Measurements from ENCODE around the gene NNMT. TPM values are rescaled to one million over a fixed set of nuclear protein-coding genes. Genes with fewer than 3 reads are reported as not detected.

NNMT gene
- total RNA-seq, 2 donors from 2014 or later, result 59.3 to 63.2 TPM

GRCh38 chr11:114277637-114278341 lies 18.4 kb upstream of the NNMT start:
- intact Hi-C loops (cut with DNase I), result no loop called here
- DNase-seq (ENCODE audit: low spot score), result no peak
- 83% methylated on average over 11 of the region's 11 CpGs for WGBS
- no peaks in the 10 kb centered on the region for H3K9me3 ChIP-seq
- peaks cover 10% of the 10 kb centered on the region for H3K4me1 ChIP-seq (replicated peaks)
- no peak for TF ChIP-seq POLR2A (IDR thresholded peaks at IDR 0.05)
- TF ChIP-seq POLR2AphosphoS5 (IDR thresholded peaks at IDR 0.05), result no peak
- TF ChIP-seq CTCF (IDR thresholded peaks at IDR 0.05), result no peak
- no peaks in the 10 kb centered on the region for H3K36me3 ChIP-seq
- H3K4me3 ChIP-seq, result no peak overlapping the region
- H3K27me3 ChIP-seq (replicated peaks; ENCODE audit: insufficient read depth), result no peaks in the 10 kb centered on the region
- no peak overlapping the region for H3K27ac ChIP-seq

GRCh38 chr11:114278342-114279065 lies 17.7 kb upstream of the NNMT start:
- TF ChIP-seq CTCF (IDR thresholded peaks at IDR 0.05), result no peak
- no peak for TF ChIP-seq POLR2AphosphoS5 (IDR thresholded peaks at IDR 0.05)
- no peak for TF ChIP-seq POLR2A (IDR thresholded peaks at IDR 0.05)
- Histone ChIP-seq H3K4me1 (replicated peaks) (peaks cover 10% of the 10 kb centered on the region), H3K27ac (no peak overlapping the region), H3K36me3 (no peaks in the 10 kb centered on the region), H3K27me3 (replicated peaks; ENCODE audit: insufficient read depth) (no peaks in the 10 kb centered on the region), H3K9me3 (no peaks in the 10 kb centered on the region), H3K4me3 (no peak overlapping the region)
- intact Hi-C loops (cut with DNase I), result no loop called here
- WGBS, result 95% methylated on average over 4 of the region's 4 CpGs
- no peak for DNase-seq (ENCODE audit: low spot score)

GRCh38 chr11:114279792-114280546 lies 16.2 kb upstream of the NNMT start:
- Histone ChIP-seq H3K36me3 (no peaks in the 10 kb centered on the region), H3K9me3 (no peaks in the 10 kb centered on the region), H3K4me1 (replicated peaks) (peaks cover 10% of the 10 kb centered on the region), H3K4me3 (no peak overlapping the region), H3K27ac (peak overlapping the region; percentile 50 to 77), H3K27me3 (replicated peaks; ENCODE audit: insufficient read depth) (no peaks in the 10 kb centered on the region)
- TF ChIP-seq POLR2A (IDR thresholded peaks at IDR 0.05), result no peak
- peak; percentile 41 for TF ChIP-seq POLR2AphosphoS5 (IDR thresholded peaks at IDR 0.05)
- WGBS, result 78% methylated on average over 9 of the region's 9 CpGs
- intact Hi-C loops (cut with DNase I), result no loop called here
- DNase-seq (ENCODE audit: low spot score), result no peak

- no peak overlapping the region for H3K4me3 ChIP-seq
- TF ChIP-seq POLR2A (IDR thresholded peaks at IDR 0.05), result no peak
- TF ChIP-seq CTCF (IDR thresholded peaks at IDR 0.05), result peak in 3 of 4 experiments; percentile 20 to 73 (median 58)
- no peak for TF ChIP-seq POLR2AphosphoS5 (IDR thresholded peaks at IDR 0.05)
- WGBS, result 58% methylated on average over 6 of the region's 6 CpGs
- H3K27me3 ChIP-seq (replicated peaks; ENCODE audit: insufficient read depth), result no peaks in the 10 kb centered on the region
- no peaks in the 10 kb centered on the region for H3K36me3 ChIP-seq
- intact Hi-C loops (cut with DNase I), result no loop called here
- DNase-seq (ENCODE audit: low spot score), result peak; percentile 56
- no peaks in the 10 kb centered on the region for H3K9me3 ChIP-seq
- peaks cover 10% of the 10 kb centered on the region for H3K4me1 ChIP-seq (replicated peaks)
- H3K27ac ChIP-seq, result peak overlapping the region; percentile 50 to 77
Measured at GRCh38 chr11:114280696-114281095, 15.5 kb upstream of the NNMT start.

- TF ChIP-seq POLR2AphosphoS5 (IDR thresholded peaks at IDR 0.05), result peak; percentile 77
- TF ChIP-seq CTCF (IDR thresholded peaks at IDR 0.05), result no peak
- Histone ChIP-seq H3K27ac (peak overlapping the region; percentile 50 to 77), H3K27me3 (replicated peaks; ENCODE audit: insufficient read depth) (no peaks in the 10 kb centered on the region), H3K4me1 (replicated peaks) (peaks cover 10% of the 10 kb centered on the region), H3K9me3 (no peaks in the 10 kb centered on the region), H3K36me3 (no peaks in the 10 kb centered on the region), H3K4me3 (no peak overlapping the region)
- peak; percentile 71 for DNase-seq (ENCODE audit: low spot score)
- intact Hi-C loops (cut with DNase I), result no loop called here
- 83% methylated on average over 1 of the region's 1 CpG for WGBS
Measured at GRCh38 chr11:114281388-114281956, 14.7 kb upstream of the NNMT start.

Measured in prostate gland (tissue), 2 donors.